ENCODE measurements around the gene NDST4. TPM values are rescaled to one million over a fixed set of nuclear protein-coding genes. Genes with fewer than 3 reads are reported as not detected.
A peak's percentile ranks its signal among the peaks of the same experiment; 100 is the strongest.

Gene NDST4
- 1 to 10 TPM in 6 of 12 donors, under 1 TPM in 4, not detected in 2; 0.62 to 1.6 (median 1.1) TPM for polyA plus RNA-seq (ENCODE audit: insufficient read length in 12 of 12)
- long read RNA-seq, donor 1, result 0 reads
- long read RNA-seq, donor 2, result 0 reads
- long read RNA-seq, donor 3, result 0 reads
- long read RNA-seq, donor 4, result 0 reads
- long read RNA-seq, donor 5, result 0 reads
- long read RNA-seq, donor 6, result 0 reads
- long read RNA-seq, donor 7, result 0 reads
- long read RNA-seq, donor 8, result 0 reads
- long read RNA-seq, donor 9, result 0 reads
- long read RNA-seq, donor 10, result 0 reads
- long read RNA-seq, donor 11, result 0 reads

GRCh38 chr4:115113506-115114106 lies at the start of gene NDST4:
Gene NDST4 (minus strand): TSS chr4:115113620. CDS start chr4:115077036, 36,584 bp downstream.
- peak; percentile 60 for DNase-seq

DNA sequence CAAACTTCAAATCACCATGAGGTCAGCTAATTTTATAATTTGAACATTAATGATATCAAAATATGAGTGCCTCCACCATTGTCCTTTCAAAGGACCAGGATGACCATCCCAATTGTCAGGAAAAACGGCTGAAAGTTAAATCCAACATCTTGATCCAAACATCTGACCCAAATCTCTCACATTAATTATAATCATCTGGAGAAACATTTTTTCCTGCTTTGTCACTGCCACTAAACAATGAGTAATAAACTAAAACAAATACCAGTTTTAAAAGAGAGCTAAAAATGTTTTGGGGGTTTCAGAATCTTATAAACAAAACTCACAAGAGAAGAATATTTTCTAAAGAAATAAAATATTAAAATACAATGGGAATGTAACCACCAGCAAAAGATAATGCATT lies 45.7 kb upstream of the NDST4 start:
- no peak for DNase-seq

- DNase-seq, result no peak
Observed at GRCh38 chr4:115158296-115158695, 44.9 kb upstream of the NDST4 start.

DNA sequence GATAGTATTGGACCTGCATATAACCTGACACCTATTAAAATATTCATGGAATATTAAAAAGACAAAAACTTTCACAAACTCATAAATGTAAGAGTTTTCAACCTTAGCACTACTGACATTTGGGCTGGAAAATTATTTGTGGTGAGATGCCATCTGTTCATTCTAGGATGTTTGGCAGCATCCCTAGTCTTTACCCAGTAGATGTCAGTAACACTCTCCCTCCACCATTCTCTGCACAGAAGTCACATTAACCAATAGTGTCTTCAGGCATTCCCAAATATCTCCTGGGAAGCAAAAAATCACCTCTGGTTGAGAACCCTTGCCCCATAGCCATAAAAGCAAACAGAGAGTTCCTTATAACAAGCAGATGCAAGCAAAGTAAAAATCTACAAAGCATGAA lies 41.4 kb upstream of the NDST4 start:
- DNase-seq, result no peak

DNA sequence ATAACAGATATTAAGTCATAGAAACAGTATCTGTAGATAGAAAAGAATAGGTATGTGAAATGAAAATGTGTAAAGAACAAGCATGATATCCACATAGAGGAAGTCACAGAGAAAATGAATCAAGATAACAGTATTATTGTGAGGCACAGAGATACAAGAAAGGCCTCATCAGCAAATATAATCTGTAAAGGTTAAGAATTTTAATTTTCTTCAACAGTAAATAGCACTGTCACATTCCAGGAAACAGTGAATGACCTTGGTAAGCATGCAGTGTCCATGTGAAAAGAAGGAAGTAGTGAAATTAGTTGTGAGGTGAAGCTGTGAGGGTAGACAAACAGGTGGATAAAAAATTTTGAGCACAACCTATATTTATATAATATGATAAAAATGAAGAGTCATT lies 39.5 kb upstream of the NDST4 start:
- no peak for DNase-seq

DNA sequence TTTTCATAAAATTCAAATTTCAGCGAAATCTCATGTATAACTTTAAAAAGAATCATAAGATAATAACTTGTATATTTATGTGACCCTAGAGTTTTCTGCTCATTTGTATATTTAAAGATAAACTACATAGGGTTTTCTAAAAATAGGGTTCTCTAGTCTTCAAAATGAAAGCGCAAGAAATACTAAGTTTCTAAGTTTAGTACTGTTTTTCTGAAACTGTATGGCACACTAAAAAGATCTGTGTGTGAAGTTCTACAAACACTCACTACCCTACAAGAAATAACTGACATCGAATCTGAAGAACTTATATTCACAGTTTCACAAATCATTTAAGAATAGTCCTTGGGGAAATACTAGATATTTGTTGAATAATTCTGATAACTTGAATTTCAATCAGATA lies 38.7 kb upstream of the NDST4 start:
- no peak for DNase-seq

- DNase-seq, result no peak
Observed at GRCh38 chr4:115149106-115149505, 35.7 kb upstream of the NDST4 start.

DNA sequence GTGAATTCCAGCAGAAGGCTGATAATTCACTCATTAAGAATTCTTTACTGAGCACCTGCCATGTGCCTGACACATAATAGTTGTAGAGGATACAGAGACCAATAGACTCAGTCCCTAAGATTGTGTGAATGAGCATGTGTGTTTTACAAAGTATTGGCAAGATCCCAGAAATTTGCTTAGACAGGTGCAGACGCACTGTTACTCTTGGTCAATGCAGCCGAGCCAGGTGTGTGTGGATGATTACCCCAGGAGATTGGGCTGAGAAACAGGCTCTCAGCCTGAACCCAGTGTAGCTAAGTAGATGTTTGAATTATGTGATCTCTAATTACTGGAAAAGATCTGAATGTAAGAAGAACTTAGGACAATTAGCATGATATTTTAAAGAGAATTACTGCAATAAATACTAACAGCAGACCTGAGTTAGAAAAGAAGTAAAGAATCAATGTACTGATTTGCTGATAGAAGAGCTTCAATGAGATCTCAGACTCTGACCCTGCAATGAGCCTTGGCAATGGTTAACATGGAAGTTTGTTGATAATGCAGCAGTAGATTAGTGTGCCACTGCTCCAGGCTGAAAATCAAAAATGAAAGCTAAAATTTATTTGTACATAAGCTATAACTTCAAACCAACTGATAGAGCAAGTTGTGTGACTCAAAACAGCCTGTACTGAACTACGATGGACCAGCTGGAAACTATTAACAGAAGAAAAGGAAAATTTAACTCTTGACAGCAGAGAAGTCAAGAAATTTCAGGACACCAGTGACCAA lies 32.2 kb upstream of the NDST4 start:
- DNase-seq, result no peak

DNA sequence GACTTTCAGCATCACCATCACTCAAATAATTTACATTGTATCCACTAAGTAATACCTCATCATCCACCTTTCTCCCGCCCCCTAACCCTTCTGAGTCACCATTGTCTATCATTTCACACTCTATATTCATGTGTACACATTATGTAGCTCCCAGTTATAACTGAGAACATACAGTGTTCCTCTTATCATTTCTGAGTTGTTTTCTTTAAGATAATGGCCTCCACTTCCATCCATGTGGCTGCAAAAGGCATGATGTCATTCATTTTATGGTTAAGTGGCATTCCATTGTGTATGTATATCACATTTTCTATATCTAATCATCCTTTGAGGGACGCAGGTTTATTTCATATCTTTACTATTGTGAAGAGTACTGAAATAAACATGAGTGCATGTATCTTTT lies 14.6 kb upstream of the NDST4 start:
- no peak for DNase-seq

- DNase-seq, result no peak
Observed at GRCh38 chr4:115126491-115126890, 13.1 kb upstream of the NDST4 start.

DNA sequence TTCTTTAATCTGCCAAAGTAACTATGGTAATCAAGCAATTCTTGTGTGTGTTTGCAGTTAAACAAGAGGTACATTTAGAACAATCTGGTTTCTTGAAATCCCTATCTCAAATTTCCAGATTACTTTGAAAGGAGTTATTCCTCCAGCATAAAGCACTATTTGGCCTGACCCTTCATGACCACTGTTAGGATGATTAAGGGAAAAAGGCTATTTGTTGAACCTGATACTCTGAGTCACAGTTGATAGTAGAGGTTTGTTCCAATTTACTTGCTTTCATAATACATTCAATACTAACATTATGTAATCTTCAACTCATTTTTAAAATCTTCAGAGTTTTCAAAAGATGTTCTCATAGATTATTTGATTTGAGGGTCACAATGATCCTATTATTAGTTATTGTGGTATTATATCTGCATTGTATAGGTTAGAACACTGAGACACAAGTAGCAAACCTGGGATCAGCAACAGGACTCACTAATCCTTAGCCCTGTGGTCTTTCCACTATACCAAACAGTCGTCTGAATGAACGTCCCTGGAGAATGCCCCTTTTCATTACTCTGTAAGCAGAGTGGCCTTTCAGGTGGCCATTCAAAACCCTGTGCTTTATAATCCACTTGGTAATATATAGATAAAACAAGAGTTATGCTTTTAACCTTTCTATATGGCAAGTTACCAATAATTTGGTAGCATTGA lies 8.1 kb upstream of the NDST4 start:
- no peak for DNase-seq

DNA sequence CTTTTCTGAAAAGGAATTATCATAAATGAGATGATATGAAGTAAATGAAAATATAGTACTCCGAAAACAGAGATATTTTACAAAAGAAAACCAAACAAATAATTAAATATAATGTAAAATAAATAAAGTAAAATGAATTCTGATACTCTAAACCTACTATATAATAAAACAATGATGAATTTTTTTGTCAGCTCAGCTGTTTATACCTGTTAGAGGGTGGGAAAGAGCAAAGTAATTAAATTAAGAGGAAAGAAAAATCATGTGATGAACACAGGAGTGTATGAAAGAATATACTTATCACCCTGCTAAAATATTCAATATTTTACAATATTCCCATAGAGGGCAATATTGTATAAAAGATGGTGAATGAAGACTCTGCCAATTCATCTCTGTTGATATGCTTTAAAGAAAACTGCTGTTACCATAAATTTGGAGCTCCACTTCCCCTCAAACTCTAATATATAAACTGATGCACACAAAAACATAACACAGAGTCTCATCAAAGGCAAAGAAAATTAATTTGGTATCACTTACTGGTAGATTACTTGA lies 6.5 kb upstream of the NDST4 start:
- no peak for DNase-seq

DNA sequence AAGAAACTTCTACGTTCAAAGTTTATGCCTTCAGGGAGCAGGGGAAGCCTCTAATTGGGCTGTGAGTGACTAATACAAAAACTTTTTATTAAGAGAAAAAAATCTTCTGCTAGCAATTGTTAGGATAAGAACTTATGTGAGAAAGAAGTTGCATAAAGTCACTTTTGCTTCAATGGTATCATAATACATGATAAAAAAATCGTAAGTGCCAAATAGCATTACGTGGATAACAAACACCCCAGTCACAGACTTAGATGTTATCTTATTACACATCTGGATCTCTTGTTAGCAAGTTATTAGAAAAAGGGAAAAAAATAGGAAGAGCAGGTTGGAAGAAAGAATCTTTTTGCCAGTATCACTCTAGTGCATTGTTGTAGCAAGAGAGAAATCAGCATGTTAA lies 4.2 kb upstream of the NDST4 start:
- no peak for DNase-seq

GRCh38 chr4:115110191-115111181 lies 2.9 kb downstream of the NDST4 start:
- DNase-seq, result peak; percentile 59

DNA sequence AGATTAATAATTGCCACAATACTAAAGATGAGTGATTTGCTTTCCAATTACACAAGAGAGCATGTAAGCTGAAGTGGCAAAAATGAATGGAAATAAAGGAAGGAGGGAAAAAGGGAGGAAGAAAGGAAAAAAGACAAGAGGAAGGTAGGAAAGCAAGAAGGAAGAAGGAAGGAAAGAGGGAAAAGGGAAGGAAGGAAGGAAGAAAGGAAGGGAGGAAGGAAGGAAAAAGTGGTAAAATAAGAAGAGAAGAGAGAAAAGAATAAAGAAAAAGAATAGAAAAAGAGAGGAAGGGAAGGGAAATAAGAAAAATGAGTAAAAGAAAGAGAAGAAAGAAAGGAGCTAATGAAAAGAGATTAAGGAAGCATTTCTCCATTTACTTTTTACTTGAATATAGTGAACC lies 4.6 kb downstream of the NDST4 start:
- no peak for DNase-seq

DNA sequence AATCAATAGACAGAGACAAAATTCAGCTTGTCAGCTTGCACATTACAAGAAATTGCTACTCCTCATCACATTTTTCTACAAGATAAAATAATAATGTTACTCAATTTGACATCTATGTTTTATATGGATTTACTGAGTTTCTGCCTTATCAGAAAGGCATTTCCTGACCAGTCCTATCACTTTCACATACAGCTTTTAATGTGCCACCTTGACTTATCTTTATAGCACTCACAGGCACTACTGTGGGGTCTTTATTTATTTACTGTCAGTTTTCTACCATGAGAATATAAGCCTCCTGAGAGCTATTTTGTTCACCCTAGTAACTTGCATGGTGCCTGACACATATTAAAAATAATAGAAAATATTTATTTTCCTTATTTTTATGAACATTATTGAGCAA lies 6.0 kb downstream of the NDST4 start:
- DNase-seq, result no peak

DNA sequence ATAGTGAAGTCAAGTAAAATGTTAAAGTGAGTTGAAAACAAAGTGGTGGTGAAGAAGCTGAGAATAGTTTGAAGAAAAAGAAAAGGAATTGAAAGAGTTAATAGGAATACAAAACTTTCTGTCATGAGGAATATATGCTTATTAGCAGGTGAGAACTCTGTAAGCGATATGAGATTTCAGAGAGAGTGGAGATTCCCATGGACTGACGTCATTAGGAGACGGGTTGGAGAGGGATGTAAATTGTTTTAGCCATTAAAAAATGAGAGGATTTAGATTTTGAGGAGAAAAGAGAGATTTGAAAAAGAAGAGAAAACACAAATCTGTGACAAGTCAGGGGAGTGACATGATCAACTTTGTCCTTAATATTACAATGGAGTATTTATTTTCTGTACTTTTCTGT lies 11.7 kb downstream of the NDST4 start:
- no peak for DNase-seq

DNA sequence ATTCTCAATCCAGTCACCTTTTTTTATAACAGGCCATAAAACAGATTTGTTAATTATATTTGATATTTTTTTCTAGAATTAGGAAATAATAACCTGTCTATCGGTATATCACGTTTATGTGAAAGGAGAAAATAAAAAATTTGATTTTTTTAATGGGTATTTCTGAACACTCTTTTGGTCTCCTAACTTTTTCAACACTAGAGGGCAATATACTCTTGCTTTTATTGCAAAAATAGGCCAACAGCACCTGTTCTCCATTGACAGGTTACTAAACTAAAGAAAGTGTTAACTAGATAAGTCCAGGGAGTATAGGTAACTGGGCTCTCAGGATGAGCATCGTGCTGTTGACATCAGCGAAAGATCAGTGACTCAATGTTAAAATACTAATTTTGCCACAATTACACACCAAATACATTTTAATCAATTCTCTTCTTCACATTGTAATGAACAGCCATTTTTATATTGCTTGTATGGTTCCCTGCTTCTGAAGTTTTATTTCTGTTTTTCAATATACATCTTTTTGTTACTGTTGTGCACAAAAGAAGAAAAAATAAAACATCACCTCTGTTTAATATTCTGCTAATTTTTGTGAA lies 22.8 kb downstream of the NDST4 start:
- peak; percentile 10 for DNase-seq

DNA sequence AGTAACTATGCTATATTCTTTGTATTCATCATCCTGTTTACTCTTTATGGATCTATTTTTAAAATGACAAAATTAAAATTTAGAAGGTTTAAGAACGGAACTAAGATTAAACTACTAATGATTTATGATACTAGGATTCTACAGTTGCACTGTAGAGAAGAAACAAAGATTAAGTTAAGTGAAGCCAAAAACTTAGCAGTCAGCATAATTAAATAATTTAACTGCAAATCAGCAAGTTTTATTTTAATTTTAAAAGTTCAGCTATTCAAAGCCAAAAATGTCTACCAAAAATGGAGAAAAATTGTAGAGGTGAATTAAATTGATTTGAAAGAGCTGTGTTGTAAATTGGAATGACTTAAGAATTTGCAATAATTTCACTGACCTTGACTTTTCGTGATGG lies 30.8 kb downstream of the NDST4 start:
- no peak for DNase-seq

DNA sequence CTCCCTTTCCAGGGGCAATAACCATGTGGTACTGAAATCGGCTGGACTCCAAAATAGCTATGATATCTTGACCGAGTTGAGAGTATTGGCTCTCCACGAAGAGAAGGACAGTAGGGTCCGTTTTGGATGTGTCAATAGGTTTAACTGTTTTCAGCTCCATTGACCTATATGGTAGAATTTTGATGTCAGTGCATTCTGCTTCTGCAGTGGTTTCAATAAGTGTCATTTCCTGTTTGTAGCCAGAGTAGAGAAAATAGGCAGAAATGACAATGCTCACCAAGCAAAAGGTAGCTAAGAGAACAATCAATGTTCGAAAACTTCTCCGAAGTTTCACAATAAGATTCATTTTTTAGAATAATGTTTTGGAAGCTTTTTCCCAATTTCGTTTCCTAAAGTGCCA lies 36.7 kb downstream of the NDST4 start:
- no peak for DNase-seq

GRCh38 chr4:115058533-115058932 lies 54.9 kb downstream of the NDST4 start:
- no peak for DNase-seq

Measured in muscle of arm (tissue), 14 donors.